ENCODE data around the gene MBD3.
"Not testable (repeated sequence)": the region's sequence is repeated elsewhere in the genome, so short reads cannot be mapped to it uniquely, and the experiment has no call there.

The MBD3 gene

GRCh38 chr19:1539749-1540148, 52.9 kb downstream of the MBD3 start:
- DNase-seq (ENCODE audit: low read depth in 3 of 3), result not testable (repeated sequence)

- DNase-seq (ENCODE audit: low read depth in 3 of 3), result no peak
Measured at GRCh38 chr19:1538978-1539377, 53.7 kb downstream of the MBD3 start.

GRCh38 chr19:1535699-1536098, 57.0 kb downstream of the MBD3 start:
- DNase-seq (ENCODE audit: low read depth in 3 of 3), result not testable (repeated sequence)

GRCh38 chr19:1534972-1535371, 57.7 kb downstream of the MBD3 start:
- no peak for DNase-seq (ENCODE audit: low read depth in 3 of 3)

GRCh38 chr19:1533510-1534150, 59.0 kb downstream of the MBD3 start:
- no peak for DNase-seq (ENCODE audit: low read depth in 3 of 3)

GRCh38 chr19:1532003-1532402, 60.7 kb downstream of the MBD3 start:
- no peak for DNase-seq (ENCODE audit: low read depth in 3 of 3)

GRCh38 chr19:1531587-1531986, 61.1 kb downstream of the MBD3 start:
- DNase-seq (ENCODE audit: low read depth in 3 of 3), result no peak

- DNase-seq (ENCODE audit: low read depth in 3 of 3), result not testable (repeated sequence)
Measured at GRCh38 chr19:1530856-1531255, 61.8 kb downstream of the MBD3 start.

- DNase-seq (ENCODE audit: low read depth in 3 of 3), result no peak
Measured at GRCh38 chr19:1529430-1529816, 63.2 kb downstream of the MBD3 start.

GRCh38 chr19:1528596-1529429, 63.9 kb downstream of the MBD3 start:
- DNase-seq (ENCODE audit: low read depth in 3 of 3), result no peak

GRCh38 chr19:1527650-1528309, 64.9 kb downstream of the MBD3 start:
- no peak for DNase-seq (ENCODE audit: low read depth in 3 of 3)

GRCh38 chr19:1526979-1527649, 65.6 kb downstream of the MBD3 start:
- no peak for DNase-seq (ENCODE audit: low read depth in 3 of 3)

- DNase-seq (ENCODE audit: low read depth in 3 of 3), result no peak
Measured at GRCh38 chr19:1526066-1526778, 66.4 kb downstream of the MBD3 start.

GRCh38 chr19:1525343-1525742, 67.3 kb downstream of the MBD3 start:
- no peak for DNase-seq (ENCODE audit: low read depth in 3 of 3)

GRCh38 chr19:1524972-1525325, 67.7 kb downstream of the MBD3 start:
- DNase-seq (ENCODE audit: low read depth in 3 of 3), result no peak

GRCh38 chr19:1524287-1524971, 68.2 kb downstream of the MBD3 start:
- DNase-seq (ENCODE audit: low read depth in 3 of 3), result no peak

Data from stimulated activated CD4-positive, alpha-beta T cell treated with anti-CD3 and anti-CD28 coated beads, TNF-alpha, amount 100 ng/mL, for 4 hours (primary cell).